ENCODE measurements around the gene ODF4.
"Not testable (repeated sequence)": the region's sequence is repeated elsewhere in the genome, so short reads cannot be mapped to it uniquely, and the experiment has no call there.

Gene ODF4

DNA sequence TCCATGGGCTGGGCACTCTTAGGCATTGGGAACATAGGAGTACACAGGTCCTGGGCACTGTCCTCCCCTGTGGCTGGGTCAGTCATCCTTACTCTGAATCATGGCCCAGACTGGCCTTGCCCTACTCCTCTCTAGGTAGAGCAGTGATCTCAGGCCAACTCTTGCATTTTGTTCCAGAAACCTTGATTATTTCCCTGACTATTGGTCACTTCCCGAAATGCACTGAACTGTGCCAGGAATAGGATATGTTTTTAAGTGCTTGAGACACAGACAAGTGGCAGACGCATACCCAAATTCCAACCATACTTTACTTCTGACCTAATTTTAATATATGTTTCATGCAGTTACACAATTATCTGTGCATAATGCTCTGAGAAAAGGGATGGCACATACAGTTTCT is 26.6 kb downstream of the ODF4 start:
- H3K4me3 ChIP-seq (ENCODE audit: low read depth, low read length): no peak overlapping the region
- no peak for DNase-seq (ENCODE audit: low read depth)
- TF ChIP-seq, protein P1, sequence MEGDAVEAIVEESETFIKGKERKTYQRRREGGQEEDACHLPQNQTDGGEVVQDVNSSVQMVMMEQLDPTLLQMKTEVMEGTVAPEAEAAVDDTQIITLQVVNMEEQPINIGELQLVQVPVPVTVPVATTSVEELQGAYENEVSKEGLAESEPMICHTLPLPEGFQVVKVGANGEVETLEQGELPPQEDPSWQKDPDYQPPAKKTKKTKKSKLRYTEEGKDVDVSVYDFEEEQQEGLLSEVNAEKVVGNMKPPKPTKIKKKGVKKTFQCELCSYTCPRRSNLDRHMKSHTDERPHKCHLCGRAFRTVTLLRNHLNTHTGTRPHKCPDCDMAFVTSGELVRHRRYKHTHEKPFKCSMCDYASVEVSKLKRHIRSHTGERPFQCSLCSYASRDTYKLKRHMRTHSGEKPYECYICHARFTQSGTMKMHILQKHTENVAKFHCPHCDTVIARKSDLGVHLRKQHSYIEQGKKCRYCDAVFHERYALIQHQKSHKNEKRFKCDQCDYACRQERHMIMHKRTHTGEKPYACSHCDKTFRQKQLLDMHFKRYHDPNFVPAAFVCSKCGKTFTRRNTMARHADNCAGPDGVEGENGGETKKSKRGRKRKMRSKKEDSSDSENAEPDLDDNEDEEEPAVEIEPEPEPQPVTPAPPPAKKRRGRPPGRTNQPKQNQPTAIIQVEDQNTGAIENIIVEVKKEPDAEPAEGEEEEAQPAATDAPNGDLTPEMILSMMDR (IDR thresholded peaks at IDR 0.05; ENCODE audit: low read depth, low read length, missing control alignments): no peak

DNA sequence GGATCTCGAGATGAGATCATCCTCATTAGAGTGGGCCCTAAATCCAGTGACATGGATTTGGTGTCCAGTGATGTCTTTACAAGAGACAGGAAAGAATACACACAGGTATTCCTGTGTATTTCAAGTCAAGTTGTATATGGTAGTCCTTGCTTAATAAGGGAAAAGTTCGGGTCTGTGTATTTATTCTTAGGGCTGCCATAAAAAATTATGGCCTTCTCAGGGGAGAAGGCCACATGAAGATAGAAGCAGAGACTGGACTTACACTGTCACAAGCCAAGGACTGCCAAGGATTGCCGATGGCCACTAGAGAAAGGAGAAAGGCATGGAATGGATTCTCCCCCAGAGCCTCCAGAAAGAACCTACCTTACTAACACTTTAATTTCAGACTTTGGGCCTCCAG is 28.6 kb downstream of the ODF4 start:
- TF ChIP-seq, protein P1 (IDR thresholded peaks at IDR 0.05; ENCODE audit: low read depth, low read length, missing control alignments): no peak
- DNase-seq (ENCODE audit: low read depth): no peak
- H3K4me3 ChIP-seq (ENCODE audit: low read depth, low read length): no peak overlapping the region

DNA sequence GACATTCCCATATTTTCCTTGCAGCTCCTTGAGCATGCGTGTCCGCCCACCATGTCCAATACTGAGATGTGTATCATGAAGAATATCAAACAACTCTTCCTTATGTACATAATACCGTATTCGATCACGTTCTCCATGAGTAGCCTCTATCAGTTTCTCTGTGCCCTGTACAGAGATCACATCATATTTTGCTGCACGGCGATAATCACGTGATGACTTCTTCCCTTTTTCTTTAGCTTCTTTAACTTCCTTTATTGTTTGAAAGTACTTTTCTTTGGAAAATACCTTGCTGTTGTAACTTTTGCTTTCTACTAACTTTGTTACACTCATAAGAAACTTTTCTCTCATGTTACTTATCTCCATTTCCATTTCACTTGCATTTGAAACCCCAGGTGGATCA is 30.3 kb downstream of the ODF4 start:
- TF ChIP-seq, protein P1 (IDR thresholded peaks at IDR 0.05; ENCODE audit: low read depth, low read length, missing control alignments): no peak
- H3K4me3 ChIP-seq (ENCODE audit: low read depth, low read length): no peak overlapping the region
- DNase-seq (ENCODE audit: low read depth): no peak

DNA sequence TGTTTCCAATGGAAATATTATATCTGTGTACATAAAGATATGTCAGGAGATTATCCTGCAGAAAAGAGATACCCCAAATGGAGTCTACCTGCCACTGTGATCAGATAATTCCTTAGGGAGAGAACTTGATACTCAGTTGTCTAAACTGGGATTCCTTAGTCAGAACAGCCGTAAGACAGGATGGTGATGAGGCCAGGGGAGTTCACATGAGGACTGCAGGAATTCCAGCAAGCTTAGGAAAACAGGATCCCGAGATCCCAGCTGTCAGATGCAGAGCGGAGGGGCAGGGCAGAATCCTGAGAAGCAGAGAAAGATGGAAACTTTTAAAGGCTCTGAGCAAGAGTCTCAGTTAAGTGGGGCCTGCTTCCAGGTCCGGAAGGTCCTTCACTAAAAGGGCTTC is 32.1 kb downstream of the ODF4 start:
- no peak overlapping the region for H3K4me3 ChIP-seq (ENCODE audit: low read depth, low read length)
- no peak for DNase-seq (ENCODE audit: low read depth)
- TF ChIP-seq, protein P1 (IDR thresholded peaks at IDR 0.05; ENCODE audit: low read depth, low read length, missing control alignments): no peak

DNA sequence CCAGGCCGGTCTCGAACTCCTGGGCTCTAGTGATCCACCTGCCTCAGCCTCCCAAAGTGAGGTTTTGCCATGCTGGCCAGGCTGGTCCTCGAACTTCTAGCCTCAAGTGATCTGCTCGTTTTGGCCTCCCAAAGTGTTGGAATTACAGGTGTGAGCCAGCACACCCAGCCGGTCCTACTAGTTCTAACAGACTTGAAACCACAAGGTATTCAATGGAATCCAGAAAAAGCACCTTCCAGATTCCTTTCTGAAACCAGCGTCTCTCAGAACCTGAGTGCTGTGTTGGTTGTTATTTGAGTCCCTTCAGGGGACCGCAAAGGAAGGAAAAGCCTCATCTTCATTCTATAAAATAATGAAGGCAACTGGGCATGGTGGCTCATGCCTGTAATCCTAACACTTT is 32.8 kb downstream of the ODF4 start:
- DNase-seq (ENCODE audit: low read depth): no peak

DNA sequence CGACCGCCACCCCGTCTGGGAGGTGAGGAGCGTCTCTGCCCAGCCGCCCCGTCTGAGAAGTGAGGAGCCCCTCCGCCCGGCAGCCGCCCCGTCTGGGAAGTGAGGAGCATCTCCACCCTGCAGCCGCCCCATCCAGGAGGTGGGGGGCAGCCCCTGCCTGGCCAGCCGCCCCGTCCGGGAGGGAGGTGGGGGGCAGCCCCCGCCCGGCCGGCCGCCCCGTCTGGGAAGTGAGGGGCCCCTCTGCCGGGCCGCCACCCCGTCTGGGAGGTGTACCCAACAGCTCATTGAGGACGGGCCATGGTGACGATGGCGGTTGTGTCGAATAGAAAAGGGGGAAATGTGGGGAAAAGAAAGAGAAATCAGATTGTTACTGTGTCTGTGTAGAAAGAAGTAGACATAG is 34.2 kb downstream of the ODF4 start:
- not testable (repeated sequence) for DNase-seq (ENCODE audit: low read depth); H3K4me3 ChIP-seq (ENCODE audit: low read depth, low read length)

More for the DNA sequence above, 32.8 kb downstream of the ODF4 start:
- no peak overlapping the region for H3K4me3 ChIP-seq (ENCODE audit: low read depth, low read length)
- TF ChIP-seq, protein P1 (IDR thresholded peaks at IDR 0.05; ENCODE audit: low read depth, low read length, missing control alignments): no peak

DNA sequence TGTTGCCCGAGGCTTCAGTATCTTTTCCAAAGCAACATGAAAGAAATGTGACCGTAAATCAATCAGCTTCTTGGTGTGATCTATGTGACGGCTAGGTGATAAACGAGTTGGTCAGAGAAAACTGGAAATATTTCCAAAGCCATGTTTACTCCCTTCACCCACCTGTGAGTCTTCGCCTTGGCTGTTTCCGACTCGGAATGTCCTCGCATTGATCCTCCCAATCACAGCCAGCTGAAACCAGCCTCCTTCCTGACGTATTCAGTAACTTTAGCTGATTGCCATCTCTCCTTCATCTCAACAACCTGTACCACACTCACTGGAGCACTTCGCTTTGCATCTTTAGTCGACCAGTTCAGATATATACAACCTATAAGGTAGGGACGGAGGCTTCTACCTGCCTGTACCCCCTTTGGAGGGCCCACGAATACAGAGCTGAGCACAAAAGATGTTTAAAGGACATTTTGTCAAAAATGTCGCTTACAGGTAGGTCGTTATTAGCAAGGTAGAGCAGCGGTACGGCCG is 36.2 kb downstream of the ODF4 start:
- no peak for DNase-seq (ENCODE audit: low read depth)
- H3K4me3 ChIP-seq (ENCODE audit: low read depth, low read length): peak overlapping the region; percentile 71
- TF ChIP-seq, protein P1 (IDR thresholded peaks at IDR 0.05; ENCODE audit: low read depth, low read length, missing control alignments): no peak
